Epidermal melanocyte (primary cell): ENCODE data around the gene ERC2.

Experiments used
- DNase-seq: peaks from one replicate; pipeline ENCODE4 v3.0.0; 2011; ENCODE audit warnings: low spot score; ENCODE audit not compliant: insufficient read length

Gene ERC2

DNA sequence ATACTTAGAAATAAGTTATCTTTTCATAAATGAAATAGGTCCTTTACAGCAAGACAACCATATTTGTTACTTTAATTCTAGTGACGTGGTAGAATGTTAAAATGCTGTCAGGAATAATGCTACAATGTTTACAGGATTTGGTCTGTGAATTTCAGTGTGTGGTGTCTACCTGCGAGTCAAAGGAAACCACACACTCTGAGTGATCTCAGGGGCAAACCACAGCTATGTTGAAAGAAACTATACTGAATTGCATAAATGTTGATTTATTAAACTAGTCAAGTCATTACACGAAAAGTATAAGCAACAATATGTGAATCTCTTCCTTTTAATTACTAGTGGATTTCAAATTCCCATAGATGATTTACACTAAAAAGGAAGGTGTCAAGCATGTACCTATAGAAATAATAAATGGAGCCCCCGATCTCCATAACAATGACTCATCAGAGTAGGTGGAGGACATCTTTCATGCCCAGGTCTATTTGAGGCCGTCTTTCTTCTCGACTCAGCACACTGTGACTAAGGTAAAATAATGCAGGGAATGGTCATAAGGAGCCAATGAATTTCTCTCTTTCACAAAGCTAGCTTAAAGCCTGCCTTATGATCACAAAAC is 463.0 kb downstream of the ERC2 start:
- no peak for DNase-seq

DNA sequence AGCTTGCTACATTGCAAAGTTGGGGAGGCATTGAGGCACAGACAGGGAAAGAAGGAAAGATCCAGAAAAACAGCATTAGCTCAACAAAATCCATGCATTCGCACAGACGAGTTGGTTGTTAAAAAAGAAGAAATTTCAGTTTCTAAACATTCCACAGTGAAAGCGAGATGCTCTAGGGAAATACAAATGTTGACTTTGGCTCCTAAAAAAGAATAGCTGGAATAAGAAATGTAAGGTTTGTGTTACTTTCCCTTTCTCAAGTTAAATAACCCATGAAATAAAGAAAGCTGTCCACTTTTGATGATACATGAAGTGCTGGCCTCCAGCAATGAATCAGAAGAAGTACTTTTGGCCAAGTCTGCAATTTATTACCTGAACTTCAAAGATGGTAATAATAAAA is 465.1 kb downstream of the ERC2 start:
- DNase-seq: no peak

DNA sequence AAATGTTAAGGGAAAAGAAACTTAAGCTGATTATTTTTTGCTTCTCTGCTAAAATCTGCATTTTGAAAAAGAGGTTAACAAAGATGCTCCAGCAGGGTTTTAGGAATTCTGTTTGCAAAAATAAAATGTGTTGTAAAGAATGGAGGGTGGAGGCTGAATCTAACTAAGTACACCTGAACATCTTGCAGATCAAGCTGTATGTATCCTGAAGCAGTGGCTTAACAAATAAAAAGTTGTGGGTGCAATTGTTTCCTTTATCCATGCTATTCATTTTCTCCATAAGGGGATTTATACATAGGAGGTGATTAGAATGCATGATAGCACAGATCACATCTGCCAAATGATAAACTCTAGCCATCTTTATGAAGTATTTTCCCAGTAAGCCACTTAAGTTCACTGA is 466.3 kb downstream of the ERC2 start:
- DNase-seq: no peak

DNA sequence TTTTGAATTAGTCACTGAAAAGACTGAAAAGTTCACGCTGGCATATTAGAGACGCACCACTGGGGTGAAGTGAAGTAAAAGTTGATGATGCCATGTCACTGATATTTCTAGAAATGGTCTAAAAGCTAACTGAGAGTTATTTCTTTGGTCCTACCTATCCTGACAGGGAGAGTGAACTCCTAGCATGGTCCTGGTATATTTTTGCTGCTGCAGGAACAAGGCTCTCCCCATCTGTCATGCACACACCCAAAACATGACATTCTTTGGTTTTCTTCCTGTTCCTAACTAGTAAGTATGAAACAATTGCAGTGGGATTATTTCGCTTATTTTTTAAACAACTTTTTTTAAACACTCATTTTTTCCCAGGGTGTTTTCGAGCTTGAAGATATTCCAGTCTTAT is 466.7 kb downstream of the ERC2 start:
- DNase-seq: no peak

DNA sequence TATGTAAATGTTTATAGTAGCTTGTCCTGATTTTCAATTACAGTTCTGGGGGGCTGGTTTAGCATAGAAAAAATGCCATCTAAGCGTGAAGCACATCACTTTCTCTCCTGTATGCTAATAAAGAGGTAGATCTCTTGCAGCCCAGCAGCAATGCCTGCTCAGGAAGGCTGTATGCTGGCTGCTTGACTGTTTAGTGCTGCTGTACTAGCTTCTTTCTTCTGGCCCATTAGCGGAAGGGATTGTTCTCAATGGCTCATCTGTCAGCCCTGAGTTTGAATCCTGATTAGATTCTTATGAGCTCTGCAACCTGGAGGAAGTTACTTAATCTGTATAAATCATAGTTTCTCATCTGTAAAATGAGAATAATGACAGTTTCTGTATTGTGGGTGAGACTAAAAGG is 478.9 kb downstream of the ERC2 start:
- DNase-seq: no peak

DNA sequence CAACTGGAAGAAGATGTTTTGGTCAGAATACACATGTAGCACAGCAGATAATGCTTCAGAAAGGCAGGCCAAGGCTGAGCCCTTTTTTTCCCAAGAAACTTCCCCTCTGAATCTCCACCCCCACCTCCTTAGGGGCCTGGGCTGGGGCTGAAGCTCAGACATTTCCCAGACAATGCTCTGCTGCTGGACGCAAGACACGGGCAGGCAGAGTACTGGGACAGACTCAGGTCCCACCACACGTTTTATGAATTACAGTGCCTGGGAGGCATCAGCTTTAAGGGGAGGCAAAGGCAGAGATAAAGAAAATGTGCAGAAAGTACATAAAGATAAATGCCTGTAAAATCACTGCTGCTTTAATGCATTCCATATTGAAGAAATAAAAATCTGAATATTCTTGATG is 479.4 kb downstream of the ERC2 start:
- DNase-seq: no peak

DNA sequence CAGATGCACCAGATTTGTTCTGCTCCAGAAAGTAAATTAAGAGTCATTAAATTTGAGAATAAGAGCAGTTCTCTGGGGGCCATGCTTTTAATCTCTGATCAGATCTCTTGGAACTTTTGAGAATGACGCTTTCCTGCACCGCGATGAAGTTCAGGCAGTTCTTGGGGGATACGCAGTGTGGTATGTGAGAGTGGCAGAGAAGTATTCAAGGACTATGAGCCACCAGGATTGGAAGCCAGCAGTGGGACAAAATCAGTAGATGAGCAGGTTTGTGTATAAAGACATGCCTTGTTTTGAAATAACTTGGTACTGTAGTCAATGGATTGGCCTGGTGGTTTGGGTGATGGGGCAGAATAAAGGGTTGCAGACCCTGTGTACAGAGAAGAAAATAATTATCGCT is 483.6 kb downstream of the ERC2 start:
- DNase-seq: no peak

DNA sequence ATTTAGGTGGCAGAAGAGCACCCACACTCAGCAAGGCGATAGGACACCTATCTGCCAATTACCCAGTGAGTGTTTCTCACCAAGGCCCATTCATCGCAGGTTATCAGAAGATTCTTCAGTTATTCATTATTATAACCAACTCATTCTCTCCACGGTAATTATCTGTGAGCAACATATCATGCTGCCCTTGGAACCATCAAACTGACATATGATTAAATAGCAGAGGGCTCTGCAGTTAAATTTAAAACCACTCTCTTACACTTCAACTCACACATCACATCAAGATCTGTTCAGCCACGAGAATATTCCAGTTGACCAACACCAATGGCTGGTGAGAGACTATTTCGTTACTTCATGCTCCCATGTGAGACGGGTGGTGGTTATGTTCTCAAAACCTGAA is 489.3 kb downstream of the ERC2 start:
- DNase-seq: no peak

DNA sequence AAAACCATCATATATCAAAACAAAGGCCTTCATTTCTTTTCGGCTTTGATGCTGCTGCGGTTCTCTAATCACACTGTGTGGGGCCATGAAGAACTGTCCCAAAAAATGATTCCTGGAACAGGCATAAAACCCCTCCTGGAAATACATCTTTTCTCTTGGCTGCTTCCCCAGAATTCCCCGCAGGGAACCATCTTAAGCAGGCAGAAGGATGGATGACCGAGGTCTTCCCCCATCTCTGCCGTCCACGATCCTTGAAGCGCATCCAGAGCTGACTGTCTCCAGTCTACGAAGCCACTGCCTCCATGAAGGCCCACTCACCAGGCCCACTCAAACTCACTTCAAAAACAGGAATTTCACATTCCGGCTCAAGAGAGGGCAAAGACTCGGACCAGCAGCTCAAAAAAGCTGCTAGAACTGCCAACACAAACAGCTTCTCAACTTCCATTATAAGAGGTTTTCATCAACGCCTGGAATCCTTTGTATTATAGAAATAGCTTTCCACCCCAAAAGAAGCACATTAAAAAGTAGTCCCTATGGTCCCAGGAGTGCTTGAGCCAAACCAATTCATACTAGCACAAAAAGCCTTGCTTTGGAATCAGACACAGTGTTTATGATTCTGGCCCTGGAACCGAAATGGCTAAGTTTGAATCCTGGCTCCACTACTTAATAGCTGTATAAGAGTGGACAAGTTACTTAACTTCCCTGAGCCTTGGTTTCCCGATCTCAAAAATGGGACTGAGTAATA is 493.7 kb downstream of the ERC2 start:
- no peak for DNase-seq

DNA sequence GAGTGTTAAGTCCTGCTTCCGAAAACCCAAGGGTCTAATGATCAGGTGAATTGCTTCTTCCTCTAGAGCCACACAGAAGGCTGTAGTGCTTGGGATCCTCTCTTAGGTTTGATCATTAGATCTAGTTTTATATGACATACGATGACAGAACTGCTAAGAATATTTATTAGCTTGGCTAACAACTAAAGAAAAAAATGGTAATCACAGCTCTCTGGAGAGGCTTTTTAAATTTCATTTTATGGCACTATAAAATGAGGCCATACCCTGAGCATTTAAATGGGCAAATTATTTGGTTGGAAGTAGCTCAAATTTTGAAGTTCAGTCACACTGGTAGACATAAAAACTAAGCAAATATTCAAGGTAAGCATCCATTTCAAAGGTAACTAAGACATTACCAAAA is 498.6 kb downstream of the ERC2 start:
- DNase-seq: no peak

DNA sequence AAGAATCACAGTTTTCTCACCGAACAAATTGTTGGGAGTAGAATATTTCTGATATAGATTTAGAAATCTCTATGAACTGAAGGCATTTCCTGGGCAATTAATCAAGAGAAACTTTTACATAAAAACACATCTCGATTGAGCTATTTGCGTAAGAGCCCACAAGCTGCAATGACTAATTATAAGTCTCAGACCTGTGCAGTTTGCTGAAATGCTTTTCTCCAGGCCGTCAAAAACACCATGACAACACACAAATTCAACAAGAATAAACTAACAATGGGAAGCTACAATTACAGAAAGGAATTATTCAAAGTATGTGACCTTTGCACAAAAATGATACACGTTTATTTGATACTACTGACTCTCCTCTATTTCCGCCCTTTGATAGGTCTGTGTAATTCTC is 499.9 kb downstream of the ERC2 start:
- DNase-seq: no peak

DNA sequence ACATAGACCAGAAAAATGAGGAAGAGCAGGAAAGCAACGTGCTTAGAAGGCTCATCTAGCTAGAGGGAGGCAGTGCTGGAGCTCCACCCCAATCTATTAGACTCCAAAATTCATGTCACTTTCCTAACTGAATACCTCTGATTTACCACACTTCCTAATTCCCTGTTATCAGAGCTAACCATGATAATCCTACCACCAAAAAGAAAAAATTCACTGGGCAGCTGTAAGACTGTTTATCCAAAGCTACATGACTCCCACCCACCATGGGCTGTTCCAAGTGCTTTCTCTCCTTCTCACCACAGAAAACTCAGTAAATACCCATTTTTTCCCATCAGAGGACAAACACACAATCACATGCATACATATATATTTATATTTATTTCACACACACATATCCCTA is 501.7 kb downstream of the ERC2 start:
- no peak for DNase-seq

DNA sequence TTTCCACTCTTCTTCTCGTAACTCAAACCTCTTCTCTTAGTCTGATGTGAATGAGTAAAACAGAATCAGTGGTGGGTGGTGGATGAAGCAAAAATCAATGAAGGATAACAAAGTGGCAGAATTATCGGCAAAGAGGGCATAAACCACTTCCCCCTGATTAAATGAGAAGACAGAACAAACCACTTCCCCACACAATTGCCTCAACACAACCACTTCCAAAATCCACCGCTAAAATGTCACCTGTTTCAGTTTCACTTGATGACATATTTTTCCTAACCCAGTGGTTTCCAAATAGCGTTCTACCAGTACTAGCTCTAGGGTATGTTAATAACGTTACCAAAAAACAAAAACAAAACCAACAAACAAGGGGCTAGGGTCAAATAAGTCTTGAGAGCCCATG is 502.5 kb downstream of the ERC2 start:
- DNase-seq: no peak

DNA sequence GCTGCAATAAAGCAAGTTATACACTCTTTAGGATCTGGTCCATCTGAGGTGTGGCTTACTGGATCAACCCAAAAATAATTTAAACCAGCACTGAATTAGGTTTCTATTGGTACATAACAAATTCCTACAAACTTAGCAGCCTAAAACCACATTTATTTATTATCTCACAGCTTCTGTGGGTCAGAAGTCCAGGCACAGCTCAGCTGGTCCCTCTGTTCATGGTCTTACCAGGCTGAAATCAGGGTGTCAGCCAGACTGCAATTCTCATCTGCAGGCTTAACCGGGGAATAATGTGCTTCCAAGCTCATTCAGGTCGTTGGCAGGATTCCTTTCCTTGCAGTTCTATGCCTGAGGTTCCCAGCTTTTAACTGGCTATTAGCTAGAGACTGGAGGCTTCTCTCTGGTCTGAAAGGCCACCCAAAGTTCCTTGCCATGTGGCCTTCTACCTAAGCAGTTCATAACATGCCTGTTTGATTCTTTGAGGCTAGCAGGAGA is 503.7 kb downstream of the ERC2 start:
- DNase-seq: no peak

DNA sequence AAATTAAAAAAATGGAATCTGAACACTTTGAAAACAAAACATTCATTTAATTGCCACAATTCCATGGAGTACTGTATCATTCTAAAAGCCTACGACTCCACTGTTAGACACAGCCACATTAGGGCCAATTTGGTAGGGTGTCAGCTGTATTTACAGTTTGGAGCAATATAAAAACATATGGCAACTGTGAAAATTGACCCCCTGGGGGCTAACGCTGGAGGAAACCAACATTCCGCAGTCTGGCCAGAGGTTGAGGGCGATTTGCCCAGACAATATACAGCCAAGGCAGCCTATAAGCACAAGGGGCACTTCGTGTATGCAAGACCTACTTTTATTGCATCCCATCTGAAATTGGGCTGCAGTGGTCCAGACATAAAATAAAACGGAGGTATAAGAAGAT is 504.7 kb downstream of the ERC2 start:
- DNase-seq: no peak

DNA sequence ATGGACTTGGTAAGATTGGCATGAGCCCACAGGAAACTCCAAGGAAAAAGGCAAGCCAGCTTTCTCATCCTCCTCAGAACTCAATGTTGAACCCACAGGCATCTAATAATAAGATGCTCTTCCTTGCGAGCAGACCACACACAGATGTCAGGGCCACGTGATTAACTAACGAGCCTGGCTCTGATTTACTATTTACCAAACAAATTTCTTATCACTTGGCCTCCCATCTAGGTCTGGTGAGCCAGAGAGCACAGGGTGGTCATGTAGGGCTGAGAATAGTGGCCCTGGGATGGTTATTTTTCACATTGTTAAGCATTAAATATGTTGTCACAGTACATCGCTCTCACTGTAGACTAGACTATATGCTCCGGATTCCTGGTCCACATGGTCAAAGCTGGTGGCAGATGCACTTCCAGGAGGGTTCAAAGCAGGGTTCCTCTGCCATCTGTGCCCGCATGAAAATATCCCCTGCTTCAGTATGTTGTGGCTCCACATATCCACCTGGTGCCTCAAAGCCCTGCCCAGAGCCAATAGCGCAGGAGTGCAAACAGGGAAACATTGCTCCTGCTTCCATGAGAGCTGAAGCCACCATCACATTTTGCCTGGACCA is 508.7 kb downstream of the ERC2 start:
- no peak for DNase-seq

DNA sequence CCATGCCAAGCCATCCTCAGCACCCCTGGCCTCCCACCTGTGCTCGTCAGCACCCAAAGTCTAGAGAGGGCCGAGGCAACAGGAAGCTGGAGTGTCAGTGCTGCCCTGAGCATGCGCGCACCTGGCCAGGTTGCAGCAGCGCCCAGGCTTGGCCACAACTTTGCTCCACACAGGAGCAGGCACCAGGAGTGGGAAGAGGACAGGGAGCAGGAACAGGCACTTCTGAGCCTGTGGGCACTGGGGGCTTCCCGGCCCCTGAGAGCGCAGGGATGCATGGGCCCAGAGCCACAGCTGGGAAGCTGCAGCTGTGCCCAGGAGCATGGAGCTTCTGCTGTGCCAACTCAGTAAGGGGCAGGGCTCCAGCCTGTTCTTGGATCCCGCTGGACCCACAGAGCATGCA is 509.7 kb downstream of the ERC2 start:
- DNase-seq: no peak

DNA sequence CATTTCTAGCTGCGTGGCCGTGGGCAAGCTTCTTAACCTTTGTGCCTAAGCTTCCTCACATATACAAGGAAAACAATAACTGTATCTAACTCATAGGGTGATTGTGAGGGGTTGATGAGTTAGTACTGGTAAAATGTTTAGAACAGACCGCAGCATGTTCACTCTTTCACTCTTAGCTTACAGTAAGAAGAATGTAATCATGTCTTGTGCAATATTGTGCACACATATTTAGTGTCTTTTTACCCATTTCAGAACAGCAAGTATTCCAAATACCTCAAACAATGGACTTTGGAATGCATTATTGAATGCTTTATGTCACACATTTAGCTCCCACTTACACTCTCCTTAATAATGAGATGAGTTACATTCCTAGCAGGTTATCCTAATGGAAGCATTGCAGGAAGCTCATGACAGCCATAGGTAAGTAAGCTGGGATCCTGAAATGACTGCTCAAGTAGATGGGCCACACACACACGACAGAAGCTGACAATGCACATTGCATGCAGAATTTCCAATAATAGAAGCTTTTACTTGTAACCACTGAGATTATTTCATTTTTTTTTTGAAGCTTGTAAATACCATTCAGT is 512.3 kb downstream of the ERC2 start:
- no peak for DNase-seq

DNA sequence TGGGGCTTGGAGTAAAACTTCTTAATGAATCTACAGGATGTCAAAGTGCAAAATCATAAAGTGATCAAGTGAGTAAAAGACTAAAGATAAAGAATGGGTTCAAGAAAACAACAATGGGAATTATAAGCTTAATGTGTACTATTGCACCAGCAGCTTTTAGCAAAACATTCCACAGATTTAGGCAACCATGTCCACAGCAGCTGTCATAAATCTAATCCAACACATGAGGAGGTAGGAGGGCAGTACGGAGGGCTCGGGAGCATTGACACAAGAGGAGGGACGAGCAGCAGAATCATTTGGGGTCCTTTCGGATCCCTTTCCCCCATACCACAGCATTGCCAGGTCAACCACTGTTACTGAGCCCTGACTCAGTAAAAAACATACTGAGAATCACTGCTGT is 516.9 kb downstream of the ERC2 start:
- DNase-seq: no peak

DNA sequence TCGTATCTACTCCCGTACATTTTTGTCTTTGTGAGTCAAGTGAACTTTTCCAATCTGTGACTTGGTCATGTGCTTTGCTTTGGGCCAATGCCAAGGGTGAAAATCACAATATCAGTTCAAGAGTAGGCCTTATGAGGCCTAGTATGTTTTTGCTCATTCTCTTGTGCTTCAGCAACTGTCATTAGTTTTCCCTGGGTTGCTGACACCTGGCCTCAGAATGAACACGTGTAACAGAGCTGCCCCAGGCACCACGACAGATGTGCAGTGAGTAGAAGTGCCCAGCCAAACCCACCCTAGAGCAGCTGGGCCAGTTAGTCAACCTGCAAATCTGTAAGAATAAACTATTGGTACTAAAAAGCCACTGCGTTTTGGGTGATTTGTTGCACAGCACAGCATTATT is 520.9 kb downstream of the ERC2 start:
- DNase-seq: no peak

DNA sequence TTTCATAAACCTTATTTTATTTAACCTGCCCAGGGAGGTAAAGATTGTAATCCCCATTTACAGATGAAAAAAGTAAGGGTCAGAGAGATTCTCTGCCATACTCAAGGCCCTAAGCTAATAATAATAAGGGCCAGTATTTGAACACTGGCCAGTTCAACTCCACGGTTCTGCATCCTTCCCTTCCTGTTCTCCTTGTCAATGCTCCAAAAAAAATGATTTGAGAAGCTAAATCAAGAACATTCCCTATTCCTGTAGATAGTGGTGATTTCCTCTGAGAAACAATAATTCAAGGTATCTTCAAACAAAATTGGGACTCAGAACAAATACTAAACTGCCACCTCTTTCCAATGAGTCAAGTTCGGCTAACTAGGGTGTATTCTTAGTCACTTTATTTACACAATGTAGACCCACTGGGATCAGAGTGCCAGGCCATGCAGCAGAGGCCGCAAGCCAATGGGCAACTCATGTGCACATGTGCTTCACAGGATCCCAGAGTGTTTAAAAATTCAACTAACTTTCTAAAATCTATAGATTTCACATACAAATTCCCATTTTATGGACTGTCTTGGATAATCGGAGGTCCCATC is 521.6 kb downstream of the ERC2 start:
- DNase-seq: no peak

DNA sequence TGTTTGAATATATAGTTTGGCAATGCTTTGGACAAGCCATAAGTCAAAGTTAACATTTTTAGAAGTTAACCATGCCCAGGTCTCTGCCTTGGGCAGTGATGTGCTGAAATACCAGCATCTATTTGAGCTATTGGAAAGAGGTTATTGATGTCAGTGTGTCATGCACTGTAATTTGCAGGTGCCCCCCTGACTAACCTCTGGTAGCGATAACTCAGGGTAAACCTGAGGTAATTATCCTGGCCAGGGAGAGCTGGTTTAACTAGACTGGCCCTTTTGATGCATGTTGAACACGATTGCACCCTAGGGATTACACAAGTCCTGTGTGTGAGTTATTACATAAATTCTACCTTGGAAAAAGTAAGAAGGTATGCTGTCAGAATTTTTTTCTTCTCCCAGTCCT is 525.4 kb downstream of the ERC2 start:
- DNase-seq: no peak
